Activated T-cell treated with anti-CD3 and anti-CD28 coated beads, Interleukin-2, amount 50 U/mL, for 1 hour (primary cell): ENCODE data around the gene PROSER2.

Experiments used
- DNase-seq: peaks from one replicate; pipeline ENCODE4 v3.0.0-alpha.2; 2020

PROSER2 gene

DNA sequence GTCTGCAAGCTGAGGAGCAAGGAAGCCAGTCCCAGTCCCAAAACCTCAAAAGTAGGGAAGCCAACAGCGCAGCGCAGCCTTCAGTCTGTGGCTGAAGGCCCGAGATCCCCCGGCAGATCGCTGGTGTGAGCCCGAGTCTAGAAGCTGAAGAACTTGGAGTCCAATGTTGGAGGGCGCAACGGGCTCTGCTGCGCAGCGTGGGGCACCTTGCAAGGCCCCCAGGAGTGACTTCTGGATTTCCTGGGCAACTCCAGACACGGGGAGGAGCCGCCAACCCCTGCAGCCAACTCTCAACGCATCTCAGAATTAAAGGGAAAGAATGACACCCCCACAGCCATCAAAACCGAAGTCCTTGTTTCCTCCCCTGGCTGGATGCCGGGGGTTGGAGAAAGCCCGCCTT is 18.8 kb upstream of the PROSER2 start:
- DNase-seq = no peak

DNA sequence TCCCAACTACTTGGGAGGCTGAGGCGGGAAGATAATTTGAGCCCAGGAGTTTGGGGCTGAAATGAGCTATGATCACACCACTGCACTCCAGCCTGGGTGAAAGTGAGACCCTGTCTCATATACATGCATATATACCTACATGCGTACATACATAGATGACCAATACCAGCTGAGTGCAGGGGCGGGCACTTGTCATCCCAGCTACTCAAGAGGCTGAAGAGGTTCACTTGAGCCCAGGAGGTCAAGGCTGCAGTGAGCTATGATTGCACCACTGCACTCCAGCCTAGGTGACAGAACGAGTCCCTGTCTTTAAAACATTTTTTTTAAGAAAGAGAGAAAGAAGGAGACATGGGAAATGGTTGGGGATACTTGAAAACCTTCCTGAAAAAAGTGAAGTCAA is 17.4 kb upstream of the PROSER2 start:
- DNase-seq = no peak

GRCh38 chr10:11806706-11807105 is 16.4 kb upstream of the PROSER2 start:
- DNase-seq = no peak

GRCh38 chr10:11808808-11809207 is 14.3 kb upstream of the PROSER2 start:
- DNase-seq = no peak

DNA sequence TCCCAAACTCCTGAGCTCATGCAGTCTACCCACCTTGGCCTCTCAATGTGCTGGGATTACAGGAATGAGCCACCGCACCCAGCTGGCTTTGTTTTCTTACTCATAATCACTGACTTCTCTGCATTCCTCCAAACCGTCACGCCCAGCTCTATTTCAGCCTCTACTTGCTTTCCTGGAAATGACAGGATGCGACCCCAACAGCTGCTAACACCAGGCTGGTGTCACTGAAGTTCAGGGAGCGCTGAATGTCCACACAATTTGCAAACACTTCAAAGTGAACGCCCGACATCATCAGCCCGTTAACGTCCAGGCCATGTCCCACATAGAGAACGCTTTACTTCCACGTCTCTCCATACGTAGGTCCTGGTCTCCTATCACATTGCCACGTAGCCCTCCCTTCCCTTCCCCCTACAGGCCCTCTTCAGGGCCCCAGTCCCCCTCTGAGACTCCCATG is 12.8 kb upstream of the PROSER2 start:
- no peak for DNase-seq

DNA sequence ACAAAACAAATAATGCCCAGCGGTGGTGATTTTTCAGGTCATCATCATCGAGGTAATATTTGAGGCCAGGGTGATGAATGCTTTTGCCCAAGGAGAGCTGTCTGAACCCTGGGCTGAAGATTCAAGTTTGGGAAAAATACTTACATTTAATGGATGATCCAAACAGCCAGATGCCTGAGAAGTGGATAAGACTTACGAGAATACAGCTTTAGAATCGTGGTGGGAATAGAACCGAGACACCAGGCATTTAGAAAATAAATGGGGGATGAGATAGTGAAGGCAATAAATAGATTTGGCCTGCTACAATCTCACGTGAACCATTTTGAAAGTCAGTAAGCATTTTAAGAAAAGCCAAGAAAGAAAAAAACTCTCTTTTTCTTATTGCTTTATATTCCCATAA is 12.2 kb upstream of the PROSER2 start:
- DNase-seq = no peak

DNA sequence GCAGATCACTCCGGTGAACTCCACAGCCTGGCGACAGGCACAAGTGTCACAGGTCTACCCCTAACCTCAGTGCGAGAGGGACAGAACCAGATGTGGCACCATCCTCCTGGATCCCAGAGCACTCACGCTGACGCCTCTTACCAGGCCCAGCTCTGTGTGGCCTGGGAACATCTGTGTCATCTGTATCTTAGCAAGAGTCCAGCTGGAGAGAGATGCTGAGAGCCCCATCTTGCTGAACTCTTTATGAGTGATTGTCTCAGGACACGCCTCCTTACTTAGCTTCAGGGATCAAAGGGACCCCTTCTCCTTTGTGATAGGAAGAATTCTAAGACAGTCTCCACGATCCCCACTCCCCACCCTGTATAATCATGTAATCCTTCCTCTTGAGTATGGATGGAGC is 10.0 kb upstream of the PROSER2 start:
- DNase-seq = no peak

DNA sequence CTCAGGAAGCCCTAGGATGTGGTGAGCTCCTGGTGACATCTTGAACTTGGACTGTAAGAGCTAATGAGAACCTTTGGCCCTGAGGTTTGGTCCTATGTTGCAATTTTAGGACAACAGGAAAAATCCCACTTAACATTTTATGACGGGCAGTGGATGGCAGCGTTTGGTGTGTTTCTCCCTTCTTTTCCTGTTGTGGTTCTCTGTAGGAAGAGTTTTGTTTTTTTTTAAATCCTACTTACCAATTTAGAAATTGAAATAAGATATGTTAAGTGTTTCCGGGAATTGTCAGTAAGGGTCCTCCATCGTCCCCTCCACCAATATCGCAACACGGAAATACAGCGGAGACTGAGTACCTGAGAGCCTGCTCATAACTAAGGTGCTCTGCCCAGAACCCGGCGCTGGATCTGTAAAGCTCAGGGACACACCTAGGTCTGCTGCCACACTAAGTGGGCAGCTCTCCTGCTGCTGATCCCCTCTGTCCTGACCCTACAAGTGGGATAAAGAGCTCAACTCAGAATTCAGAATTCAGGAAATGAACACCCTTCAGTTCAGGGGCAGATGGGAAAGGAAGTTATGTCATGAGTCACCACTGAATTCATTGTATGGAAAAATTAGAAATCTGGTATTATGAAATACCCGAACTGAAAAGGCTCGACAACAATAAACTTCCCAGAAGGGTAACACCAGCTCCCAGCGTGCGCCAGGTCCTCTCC is 9.1 kb upstream of the PROSER2 start:
- DNase-seq = no peak

- no peak for DNase-seq
These were observed 4.1 kb upstream of the PROSER2 start for GRCh38 chr10:11819027-11819426.

DNA sequence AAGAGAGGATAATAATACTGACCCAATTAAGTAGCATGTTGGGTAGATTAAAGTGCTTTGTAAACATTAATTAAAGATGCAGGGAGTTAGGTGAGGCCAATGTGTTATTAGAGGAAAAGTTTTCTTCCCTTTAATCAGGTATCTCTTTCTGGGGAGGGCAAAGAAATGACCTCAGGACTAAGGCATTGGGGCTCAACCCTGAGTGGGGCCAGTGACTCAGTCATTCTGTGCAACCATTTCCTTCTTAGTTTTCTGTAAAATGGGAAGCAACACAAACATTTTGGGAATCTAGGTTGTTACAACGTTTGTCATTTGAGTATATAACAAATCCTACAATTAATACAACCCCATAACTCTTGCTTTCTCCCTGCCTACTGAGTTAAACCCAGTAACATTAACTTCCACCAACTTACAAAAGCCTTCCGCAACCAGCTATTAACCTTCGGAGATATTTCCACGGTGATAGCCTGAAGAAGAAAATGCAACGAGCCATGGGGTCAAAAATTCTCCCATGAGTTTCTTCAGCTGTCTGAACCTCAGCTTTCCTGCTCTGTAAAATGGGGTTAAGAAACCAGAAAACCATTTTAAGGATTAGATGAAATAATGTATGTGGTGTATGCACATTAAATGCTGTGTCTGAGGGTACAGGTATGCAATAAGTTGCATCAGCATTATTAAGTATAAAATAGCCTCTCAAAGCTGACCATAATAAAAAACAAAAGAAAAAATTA is 965 bp upstream of the PROSER2 start:
- no peak for DNase-seq

DNA sequence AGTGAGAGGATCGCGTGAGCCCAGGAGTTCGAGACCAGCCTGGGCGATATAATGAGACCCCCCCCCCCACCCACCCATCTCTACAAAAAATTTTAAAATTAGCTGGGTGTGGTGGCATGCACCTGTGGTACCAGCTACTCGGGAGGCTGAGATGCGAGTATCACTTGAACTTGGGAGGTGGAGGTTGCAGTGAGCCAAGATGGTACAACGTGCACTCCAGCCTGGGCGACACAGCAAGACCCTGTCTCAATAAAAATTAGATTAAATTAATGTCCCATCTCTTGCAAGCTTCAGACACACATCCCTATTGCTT is 391 bp upstream of the PROSER2 start:
- DNase-seq = no peak

DNA sequence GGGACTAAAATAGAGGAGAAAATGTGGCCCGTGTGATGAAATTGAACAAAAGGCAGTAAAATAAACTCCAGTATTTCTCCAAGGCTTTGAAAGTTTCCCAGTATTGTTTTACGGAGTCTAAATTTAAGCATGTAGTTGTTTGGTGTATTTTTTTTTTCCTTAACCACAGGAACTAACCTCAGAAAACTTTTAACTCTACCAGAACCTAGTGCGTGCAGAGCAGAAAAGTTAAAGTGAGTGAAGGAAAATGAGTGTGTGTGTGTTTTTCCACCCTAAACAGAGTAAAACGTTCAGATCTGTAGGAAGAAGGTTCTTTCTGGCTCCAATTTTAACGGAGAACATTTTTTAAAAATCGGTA is 812 bp downstream of the PROSER2 start:
- no peak for DNase-seq

DNA sequence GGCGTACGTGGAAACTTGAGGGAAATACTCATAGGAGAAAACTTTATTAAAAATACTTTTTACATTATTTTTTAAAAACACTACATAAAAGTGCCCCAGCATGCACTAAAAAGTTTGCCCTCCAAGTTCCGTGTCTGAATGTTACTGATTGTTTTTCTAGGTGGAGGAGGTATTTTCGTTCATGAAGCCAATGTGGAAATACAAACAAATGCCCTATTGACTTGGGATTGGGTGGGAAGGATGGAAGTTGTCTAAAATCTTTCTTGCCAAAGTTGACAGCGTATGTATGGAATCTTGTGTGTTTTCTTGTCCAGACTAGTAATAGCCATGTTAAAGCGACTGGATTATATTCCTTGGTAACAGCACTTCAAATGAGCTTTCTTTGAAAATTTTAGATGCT is 1.2 kb downstream of the PROSER2 start:
- no peak for DNase-seq

GRCh38 chr10:11824825-11825224 is 1.7 kb downstream of the PROSER2 start:
- DNase-seq = no peak

GRCh38 chr10:11825796-11826414 is 2.7 kb downstream of the PROSER2 start:
- DNase-seq = no peak

- DNase-seq = no peak
These were observed 3.9 kb downstream of the PROSER2 start for GRCh38 chr10:11827006-11827405.

DNA sequence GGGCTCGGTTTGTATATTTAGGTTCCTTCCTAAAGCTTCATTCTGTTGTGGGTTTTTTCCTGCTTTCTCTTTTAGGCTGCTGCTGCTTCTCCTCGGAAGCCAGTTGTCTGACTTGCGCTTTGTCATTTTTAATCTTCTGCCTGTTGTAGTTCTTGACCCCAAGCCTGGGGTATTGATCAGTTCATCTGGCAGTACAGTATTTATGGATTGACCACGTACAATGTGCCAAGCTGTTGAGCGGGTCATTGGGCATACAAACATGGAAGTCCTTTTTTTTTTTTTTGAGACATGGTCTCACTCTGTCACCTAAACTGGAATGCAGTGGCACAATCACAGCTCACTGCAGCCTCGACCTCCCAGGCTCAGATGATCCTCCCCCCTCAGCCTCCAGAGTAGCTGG is 4.3 kb downstream of the PROSER2 start:
- DNase-seq = no peak

DNA sequence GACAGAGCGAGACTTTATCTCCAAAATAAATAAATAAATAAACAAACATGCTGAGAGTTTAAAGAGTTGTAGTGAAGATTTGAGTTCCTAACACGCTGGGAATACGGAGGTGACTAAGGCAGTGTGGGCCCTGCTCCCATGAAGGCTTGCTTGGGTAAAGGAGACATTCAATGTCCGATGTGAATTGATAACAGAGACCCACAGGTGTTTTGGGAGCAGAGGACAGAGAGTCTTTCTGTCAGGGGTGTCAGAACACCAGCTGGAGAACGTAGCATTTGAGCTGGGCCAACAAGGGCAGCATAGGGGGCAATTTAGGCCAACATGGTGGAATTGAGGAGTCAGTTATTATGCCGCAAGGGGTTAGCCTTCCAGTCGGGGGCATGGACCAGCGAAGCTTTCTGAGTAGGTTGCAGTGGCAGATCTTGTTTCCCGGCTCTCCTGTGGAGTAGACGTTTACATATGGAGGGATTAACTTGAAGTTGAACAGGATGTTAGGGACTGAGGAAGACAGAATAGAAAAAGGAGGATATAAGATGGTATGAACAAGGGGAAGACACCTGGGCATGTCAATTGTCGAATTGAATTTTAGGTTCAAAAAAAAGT is 5.6 kb downstream of the PROSER2 start:
- DNase-seq = no peak

DNA sequence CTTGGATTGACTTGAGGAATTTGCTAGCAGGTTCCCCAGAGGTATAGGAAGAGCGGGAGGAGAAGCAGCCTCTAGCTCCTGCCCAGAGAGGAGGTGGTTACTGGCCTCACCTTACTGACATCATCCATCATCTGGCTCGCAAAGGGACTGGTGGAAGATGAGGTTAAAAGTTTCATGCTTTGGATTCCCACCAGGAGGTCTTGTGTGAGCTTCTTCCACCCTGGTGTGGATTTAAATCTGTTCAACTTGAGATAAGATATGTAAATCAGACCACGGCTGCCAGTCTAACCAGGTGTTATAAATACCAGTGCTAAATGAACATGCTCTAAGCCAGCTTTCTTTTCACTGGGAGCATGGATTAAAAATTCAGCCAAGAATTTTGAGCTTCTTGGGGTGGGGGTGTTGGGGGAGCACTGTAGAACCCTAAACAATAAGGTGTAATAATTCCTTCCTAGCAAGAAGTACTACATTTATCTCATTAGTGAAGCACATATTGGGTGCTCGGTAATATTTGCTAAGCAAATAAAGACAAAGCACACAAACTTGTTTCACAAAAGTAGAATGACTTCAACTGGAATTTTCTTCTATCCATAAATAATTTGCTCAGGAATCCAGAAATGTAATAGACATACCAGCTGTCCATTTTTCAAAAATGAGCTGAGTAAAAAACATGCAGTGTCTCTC is 7.8 kb downstream of the PROSER2 start:
- no peak for DNase-seq

DNA sequence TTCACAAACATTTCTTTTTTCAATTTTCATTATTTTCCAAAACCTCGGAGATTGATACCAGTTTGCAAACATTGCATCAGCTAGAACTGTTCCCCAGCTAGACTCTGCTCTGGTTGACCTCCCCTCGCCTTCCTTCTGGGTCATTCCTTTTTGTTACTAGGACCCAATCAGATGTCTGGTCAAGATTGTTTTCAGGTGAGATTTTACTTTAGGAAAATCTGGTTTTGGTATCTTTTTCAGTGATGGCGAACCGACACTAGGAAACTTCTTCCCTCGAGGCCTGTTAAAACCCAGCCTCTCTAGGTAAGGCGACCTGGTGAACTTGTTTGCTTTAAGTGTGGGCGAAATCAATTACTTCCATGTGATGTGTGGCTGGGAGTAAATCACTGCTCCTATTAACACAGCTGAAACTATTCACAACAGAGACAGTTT is 8.4 kb downstream of the PROSER2 start:
- no peak for DNase-seq

DNA sequence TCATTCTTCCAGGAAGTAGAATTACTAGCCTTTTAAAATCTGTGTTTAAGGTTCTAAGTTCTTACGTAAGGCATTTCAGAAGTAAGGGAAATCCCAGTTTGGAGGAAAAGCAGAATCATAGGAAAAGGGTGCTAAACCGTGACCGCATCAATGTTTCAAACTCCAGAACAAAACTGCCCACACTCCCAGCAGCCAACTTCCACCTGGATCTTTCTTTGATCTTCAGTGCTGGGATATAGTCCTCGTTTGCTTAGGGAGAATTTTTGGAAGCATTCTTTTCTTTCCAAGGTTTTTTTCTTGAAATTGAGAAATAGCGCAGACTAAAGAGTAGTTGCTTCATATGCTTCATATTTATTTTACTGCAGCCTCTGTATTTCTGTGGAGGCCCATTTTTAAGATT is 8.9 kb downstream of the PROSER2 start:
- DNase-seq = no peak

DNA sequence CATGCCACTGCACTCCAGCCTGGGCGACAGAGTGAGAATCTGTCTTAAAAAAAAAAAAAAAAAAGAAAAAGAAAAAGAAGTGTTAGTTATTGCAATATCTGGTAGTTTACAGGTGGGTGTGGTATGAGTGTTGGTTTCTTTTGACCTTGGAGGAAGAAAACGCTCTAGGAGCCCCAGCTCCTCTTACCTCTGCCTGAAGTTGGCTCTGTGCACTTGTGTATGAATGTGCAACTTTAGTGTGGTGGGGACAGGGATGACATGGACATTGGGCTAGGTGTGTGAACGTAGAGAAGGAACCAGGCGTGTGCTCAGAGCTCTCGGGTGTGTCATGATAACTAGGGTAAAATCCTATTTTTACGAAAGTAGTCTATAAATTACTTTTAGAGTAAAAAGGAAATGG is 11.9 kb downstream of the PROSER2 start:
- no peak for DNase-seq

GRCh38 chr10:11835704-11836103 is 12.5 kb downstream of the PROSER2 start:
- no peak for DNase-seq
